K562 (cell line): Measurements from ENCODE around the gene IQCN. TPM values are rescaled to one million over a fixed set of nuclear protein-coding genes. Genes with fewer than 3 reads are reported as not detected.

Source experiments
- ATF1 ChIP-seq, 2 experiments: fragments of 450-650 bp in 1 of 2; IDR thresholded peaks; 2 replicates each; pipeline ENCODE4 v1.6.1; 2016; ENCODE audit warnings: missing compliant biosample characterization in 1 of 2, missing genetic modification characterization in 1 of 2
- ELF4 ChIP-seq: fragments of 450-650 bp; formaldehyde crosslinking; IDR thresholded peaks from 2 replicates; pipeline ENCODE4 v1.4.0; 2022; ENCODE audit warnings: missing genetic modification characterization
- RFX7 ChIP-seq: fragments of 250-450 bp; sonication (Bioruptor Pico); IDR thresholded peaks from 2 replicates; pipeline ENCODE4 v1.5.1; 2021; ENCODE audit warnings: mild to moderate bottlenecking
- SAP30 ChIP-seq: fragments of 200-600 bp; sonication (generic); IDR thresholded peaks from 2 replicates; pipeline ENCODE4 v1.6.1; 2012; ENCODE audit warnings: borderline replicate concordance, low read depth, mild to moderate bottlenecking, moderate library complexity, low read length, control low read depth, inconsistent platforms; ENCODE audit not compliant: insufficient read depth, poor library complexity, severe bottlenecking
- ZNF134 ChIP-seq: fragments of 250-450 bp; sonication (Bioruptor Pico); conservative IDR thresholded peaks from 2 replicates; pipeline ENCODE4 v1.4.0; 2020
- ZNF212 ChIP-seq: fragments of 450-650 bp; formaldehyde crosslinking; IDR thresholded peaks from 2 replicates; pipeline ENCODE4 v1.4.0; 2020; ENCODE audit warnings: mild to moderate bottlenecking
- polyA plus RNA-seq, 8 experiments: library from polyadenylated mRNA; depleted of rRNA in 4 of 8; stranded (reverse) in 5 of 8; unstranded in 3 of 8; fragments of >200 nt; fragmentation: Nextera tagmentation in 2 of 8; fragmentation: Illumina TruSeq in 1 of 8; extraction: Ambion mirVana in 2 of 8; extraction: Trizol in 1 of 8; gene quantifications; 2 replicates each; pipeline versions ENCODE4 v1.2.1 to v1.2.3, GENCODE V29; 2011 to 2014; ENCODE audit warnings: inconsistent platforms in 1 of 8, missing spikeins in 1 of 8
- total RNA-seq, 7 experiments: library from RNA; depleted of rRNA in 6 of 7; stranded (reverse); fragments of >200 nt in 6 of 7; fragmentation: Illumina TruSeq in 2 of 7; extraction: Trizol in 2 of 7; gene quantifications; 2 replicates each; pipeline versions ENCODE4 v1.2.1 to v1.2.3, GENCODE V29; 2011 to 2021; ENCODE audit warnings: low replicate concordance in 1 of 7
- TF ChIP-seq, protein P1 (sequence below): fragments of 450-650 bp; IDR thresholded peaks from 2 replicates; pipeline ENCODE4 v1.6.1; 2016; ENCODE audit warnings: mild to moderate bottlenecking, moderate library complexity
- TF ChIP-seq, protein P2 (sequence below), 2 experiments: fragments of 200-800 bp in 1 of 2; sonication (Bioruptor generic) in 1 of 2; sonication (generic) in 1 of 2; formaldehyde crosslinking in 1 of 2; IDR thresholded peaks in 1 of 2; conservative IDR thresholded peaks in 1 of 2; 2 replicates each; pipeline versions ENCODE4 v1.5.0 to v1.6.1; 2016 to 2020; ENCODE audit warnings: missing compliant biosample characterization in 1 of 2, missing genetic modification characterization in 1 of 2, missing genetic modification reagents in 1 of 2
- TF ChIP-seq, protein P3 (sequence below): fragments of 250-450 bp; sonication (Bioruptor Pico); IDR thresholded peaks from 2 replicates; pipeline ENCODE4 v1.9.0; 2021; ENCODE audit warnings: mild to moderate bottlenecking, inconsistent platforms

The IQCN gene
- total and polyA plus RNA-seq, 9 of the 15 experiments (the other 6 are each of a cell fraction or from before 2014, with no cell fraction given), result 0.01 to 0.07 (median 0.04) TPM; not detected in 3

DNA sequence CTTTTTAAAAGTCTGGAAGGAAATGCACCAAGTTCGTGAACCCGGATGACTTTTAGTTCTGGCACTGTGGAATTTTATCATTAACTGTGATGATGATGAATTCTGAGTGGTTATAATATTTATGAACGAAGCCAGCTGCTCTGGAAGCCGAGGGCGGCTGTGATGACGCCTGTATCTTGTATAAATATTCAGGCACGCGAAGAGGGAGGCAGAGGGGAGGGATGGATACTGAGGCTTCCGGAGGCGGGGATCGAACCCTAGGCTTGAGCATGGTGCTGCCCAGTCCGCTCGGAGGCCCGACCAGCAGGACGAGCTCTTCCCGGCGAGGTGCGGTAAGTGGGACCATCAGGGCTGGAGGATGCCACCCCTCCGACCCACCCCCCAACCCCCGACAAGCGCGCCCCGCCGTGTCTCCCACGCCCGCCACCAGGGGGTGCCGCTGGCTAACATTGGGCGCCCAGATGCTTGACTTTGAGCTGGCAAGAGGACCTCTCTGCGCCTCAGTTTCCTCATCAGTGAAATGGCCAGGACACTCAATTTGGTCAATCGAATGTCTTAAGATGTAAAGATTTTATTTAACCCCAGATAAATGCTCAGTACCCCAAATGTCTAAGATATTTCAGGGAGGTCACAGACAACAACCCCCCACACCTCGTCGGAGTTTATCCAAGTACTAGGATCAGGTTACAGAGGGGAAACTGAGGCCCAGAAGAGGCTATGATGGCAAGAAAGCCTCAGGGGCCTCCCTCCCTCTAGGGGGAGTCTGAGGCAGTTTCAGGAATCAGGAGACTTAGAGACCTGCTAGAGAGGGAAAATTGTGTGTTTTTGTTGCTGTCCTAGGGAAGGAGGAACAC lies 65.9 kb downstream of the IQCN start (continued):
- TF ChIP-seq ATF1 (CRISPR knock-in tag; IDR thresholded peaks at IDR 0.05) (no peak), ATF1 (tag; IDR thresholded peaks at IDR 0.05) (no peak), ZNF134 (CRISPR knock-in tag) (no peak), ZNF212 (CRISPR knock-in tag) (no peak), RFX7 (CRISPR knock-in tag) (no peak), ELF4 (CRISPR knock-in tag) (no peak), SAP30 (no peak)
- TF ChIP-seq, protein P1, sequence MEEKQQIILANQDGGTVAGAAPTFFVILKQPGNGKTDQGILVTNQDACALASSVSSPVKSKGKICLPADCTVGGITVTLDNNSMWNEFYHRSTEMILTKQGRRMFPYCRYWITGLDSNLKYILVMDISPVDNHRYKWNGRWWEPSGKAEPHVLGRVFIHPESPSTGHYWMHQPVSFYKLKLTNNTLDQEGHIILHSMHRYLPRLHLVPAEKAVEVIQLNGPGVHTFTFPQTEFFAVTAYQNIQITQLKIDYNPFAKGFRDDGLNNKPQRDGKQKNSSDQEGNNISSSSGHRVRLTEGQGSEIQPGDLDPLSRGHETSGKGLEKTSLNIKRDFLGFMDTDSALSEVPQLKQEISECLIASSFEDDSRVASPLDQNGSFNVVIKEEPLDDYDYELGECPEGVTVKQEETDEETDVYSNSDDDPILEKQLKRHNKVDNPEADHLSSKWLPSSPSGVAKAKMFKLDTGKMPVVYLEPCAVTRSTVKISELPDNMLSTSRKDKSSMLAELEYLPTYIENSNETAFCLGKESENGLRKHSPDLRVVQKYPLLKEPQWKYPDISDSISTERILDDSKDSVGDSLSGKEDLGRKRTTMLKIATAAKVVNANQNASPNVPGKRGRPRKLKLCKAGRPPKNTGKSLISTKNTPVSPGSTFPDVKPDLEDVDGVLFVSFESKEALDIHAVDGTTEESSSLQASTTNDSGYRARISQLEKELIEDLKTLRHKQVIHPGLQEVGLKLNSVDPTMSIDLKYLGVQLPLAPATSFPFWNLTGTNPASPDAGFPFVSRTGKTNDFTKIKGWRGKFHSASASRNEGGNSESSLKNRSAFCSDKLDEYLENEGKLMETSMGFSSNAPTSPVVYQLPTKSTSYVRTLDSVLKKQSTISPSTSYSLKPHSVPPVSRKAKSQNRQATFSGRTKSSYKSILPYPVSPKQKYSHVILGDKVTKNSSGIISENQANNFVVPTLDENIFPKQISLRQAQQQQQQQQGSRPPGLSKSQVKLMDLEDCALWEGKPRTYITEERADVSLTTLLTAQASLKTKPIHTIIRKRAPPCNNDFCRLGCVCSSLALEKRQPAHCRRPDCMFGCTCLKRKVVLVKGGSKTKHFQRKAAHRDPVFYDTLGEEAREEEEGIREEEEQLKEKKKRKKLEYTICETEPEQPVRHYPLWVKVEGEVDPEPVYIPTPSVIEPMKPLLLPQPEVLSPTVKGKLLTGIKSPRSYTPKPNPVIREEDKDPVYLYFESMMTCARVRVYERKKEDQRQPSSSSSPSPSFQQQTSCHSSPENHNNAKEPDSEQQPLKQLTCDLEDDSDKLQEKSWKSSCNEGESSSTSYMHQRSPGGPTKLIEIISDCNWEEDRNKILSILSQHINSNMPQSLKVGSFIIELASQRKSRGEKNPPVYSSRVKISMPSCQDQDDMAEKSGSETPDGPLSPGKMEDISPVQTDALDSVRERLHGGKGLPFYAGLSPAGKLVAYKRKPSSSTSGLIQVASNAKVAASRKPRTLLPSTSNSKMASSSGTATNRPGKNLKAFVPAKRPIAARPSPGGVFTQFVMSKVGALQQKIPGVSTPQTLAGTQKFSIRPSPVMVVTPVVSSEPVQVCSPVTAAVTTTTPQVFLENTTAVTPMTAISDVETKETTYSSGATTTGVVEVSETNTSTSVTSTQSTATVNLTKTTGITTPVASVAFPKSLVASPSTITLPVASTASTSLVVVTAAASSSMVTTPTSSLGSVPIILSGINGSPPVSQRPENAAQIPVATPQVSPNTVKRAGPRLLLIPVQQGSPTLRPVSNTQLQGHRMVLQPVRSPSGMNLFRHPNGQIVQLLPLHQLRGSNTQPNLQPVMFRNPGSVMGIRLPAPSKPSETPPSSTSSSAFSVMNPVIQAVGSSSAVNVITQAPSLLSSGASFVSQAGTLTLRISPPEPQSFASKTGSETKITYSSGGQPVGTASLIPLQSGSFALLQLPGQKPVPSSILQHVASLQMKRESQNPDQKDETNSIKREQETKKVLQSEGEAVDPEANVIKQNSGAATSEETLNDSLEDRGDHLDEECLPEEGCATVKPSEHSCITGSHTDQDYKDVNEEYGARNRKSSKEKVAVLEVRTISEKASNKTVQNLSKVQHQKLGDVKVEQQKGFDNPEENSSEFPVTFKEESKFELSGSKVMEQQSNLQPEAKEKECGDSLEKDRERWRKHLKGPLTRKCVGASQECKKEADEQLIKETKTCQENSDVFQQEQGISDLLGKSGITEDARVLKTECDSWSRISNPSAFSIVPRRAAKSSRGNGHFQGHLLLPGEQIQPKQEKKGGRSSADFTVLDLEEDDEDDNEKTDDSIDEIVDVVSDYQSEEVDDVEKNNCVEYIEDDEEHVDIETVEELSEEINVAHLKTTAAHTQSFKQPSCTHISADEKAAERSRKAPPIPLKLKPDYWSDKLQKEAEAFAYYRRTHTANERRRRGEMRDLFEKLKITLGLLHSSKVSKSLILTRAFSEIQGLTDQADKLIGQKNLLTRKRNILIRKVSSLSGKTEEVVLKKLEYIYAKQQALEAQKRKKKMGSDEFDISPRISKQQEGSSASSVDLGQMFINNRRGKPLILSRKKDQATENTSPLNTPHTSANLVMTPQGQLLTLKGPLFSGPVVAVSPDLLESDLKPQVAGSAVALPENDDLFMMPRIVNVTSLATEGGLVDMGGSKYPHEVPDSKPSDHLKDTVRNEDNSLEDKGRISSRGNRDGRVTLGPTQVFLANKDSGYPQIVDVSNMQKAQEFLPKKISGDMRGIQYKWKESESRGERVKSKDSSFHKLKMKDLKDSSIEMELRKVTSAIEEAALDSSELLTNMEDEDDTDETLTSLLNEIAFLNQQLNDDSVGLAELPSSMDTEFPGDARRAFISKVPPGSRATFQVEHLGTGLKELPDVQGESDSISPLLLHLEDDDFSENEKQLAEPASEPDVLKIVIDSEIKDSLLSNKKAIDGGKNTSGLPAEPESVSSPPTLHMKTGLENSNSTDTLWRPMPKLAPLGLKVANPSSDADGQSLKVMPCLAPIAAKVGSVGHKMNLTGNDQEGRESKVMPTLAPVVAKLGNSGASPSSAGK, result no peak
- TF ChIP-seq, protein P2, sequence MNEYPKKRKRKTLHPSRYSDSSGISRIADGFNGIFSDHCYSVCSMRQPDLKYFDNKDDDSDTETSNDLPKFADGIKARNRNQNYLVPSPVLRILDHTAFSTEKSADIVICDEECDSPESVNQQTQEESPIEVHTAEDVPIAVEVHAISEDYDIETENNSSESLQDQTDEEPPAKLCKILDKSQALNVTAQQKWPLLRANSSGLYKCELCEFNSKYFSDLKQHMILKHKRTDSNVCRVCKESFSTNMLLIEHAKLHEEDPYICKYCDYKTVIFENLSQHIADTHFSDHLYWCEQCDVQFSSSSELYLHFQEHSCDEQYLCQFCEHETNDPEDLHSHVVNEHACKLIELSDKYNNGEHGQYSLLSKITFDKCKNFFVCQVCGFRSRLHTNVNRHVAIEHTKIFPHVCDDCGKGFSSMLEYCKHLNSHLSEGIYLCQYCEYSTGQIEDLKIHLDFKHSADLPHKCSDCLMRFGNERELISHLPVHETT (CRISPR knock-in tag; conservative IDR thresholded peaks at IDR 0.05 in 1 of 2, IDR thresholded peaks at IDR 0.05 in 1 of 2), result no peak
- TF ChIP-seq, protein P3, sequence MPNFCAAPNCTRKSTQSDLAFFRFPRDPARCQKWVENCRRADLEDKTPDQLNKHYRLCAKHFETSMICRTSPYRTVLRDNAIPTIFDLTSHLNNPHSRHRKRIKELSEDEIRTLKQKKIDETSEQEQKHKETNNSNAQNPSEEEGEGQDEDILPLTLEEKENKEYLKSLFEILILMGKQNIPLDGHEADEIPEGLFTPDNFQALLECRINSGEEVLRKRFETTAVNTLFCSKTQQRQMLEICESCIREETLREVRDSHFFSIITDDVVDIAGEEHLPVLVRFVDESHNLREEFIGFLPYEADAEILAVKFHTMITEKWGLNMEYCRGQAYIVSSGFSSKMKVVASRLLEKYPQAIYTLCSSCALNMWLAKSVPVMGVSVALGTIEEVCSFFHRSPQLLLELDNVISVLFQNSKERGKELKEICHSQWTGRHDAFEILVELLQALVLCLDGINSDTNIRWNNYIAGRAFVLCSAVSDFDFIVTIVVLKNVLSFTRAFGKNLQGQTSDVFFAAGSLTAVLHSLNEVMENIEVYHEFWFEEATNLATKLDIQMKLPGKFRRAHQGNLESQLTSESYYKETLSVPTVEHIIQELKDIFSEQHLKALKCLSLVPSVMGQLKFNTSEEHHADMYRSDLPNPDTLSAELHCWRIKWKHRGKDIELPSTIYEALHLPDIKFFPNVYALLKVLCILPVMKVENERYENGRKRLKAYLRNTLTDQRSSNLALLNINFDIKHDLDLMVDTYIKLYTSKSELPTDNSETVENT, result no peak
